ENCODE results near the gene WDPCP.
"Not testable (repeated sequence)": the region's sequence is repeated elsewhere in the genome, so short reads cannot be mapped to it uniquely, and the experiment has no call there.

WDPCP gene

DNA sequence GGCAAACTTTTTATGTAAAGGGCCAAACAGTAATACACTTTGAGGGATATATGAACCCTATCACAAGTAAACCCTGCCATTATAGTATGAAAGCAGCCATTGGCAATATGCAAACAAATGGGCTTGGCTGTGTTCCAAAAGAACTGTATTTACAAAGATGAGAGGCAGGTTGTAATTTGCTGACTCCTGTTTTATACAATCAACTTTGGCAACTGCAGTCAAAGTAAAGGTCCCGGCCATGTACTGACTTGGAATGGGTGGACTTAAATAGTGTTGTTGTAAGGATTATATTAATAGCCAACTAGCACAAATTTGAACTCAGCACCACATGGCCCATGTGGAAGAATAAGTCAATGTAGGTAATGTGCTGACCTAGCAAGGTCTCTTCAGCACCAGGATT, 223.4 kb downstream of the WDPCP start:
- no peak for DNase-seq (ENCODE audit: low spot score)

DNA sequence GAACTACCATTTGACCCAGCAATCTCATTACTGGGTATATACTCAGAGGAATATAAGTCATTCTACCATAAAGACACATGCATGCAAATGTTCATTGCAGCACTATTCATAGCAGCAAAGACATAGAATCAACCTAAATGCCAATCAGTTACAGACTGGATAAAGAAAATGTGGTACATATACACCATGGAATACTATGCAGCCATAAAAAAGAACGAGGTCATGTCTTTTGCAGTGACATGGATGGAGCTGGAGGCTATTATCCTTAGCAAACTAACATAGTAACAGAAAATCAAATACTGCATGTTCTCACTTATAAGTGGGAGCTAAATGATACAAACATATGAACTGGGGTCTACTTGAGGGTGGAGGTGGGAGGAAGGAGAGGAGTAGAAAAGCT, 230.6 kb downstream of the WDPCP start:
- DNase-seq (ENCODE audit: low spot score) = not testable (repeated sequence)

DNA sequence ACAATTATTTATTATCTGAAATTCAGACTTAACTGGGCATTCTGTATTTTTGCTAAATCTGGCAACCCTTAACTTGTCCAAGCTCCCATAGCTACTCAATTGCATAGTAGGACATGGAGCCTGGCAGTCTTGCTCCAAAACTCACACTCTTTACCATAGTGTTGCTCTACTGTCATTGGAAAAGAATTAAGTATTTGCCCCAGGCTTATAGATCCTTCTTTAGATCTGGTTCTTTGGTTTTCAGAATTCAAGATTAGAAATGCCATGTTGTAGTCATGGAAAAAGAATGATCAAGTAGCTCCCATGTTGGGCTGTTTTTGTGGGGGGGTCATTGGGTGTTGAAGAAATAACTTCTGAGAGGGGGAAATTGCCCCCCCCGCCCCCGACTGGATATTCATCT, 240.9 kb downstream of the WDPCP start:
- DNase-seq (ENCODE audit: low spot score) = no peak

DNA sequence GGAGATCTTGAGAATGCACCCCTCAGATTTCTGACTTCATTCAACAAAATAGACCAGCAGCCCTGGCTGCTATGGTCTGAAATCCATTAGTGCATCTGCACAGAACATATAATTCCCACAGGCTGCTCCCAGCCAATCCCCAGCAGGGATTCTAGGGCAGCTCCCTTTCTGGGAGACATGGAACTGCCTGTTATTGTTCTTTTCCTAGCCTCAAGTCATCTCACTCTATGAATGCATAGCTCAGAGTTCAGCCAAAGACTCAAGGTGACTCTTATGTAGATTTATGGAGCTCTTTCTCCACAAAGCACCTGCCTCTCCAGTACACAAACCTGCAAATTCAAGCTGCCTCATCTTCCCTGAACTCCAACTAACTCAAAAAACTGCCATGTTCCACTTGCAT, 241.9 kb downstream of the WDPCP start:
- DNase-seq (ENCODE audit: low spot score) = no peak

DNA sequence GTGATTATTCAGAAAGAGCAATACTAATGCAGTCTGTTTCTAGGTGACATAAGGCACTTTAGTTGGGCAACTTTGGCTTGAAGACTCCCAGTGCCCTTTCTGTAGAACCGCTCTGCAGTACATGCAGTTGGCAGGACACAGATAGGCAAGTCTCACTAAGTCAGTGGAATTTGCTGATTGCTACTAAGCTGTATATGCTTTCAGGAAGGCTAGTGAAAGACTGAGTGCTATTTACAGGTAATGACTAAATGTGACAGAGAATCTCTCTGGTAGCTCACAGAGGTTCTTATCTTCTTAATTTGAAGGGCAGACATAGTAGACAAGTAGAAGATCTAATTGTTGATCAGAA, 243.0 kb downstream of the WDPCP start:
- DNase-seq (ENCODE audit: low spot score) = no peak

DNA sequence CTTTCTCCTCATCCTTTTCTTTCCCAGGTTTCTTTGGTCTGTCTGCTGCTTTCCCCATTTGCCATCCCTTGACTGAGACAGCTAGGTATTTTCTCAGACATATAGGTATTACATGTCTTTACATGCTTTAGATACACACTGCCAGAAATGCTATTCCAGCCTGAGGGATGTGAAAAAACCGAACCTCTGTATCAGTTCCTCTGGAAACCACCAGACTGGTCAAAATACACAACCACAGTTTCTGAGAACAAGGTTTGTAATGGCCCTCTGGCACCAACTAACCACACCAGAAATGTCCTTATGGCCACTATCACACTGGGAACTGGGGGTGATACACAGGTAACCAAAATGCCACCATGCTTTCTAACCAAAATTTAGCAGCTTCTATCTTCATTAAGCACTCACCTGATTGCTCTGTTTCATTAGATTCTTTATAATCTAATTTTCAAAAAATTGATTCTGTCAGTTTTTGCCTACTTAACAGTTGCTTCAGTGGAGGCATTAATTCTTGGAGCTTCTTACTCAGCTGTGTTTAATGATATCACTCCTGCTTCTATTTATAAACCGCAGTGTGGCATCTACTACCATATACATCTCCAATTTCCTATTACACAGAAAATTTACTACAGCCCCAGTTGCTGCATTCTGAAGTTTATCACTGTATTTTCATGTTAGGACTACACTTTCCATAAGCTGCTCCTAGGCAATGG, 243.5 kb downstream of the WDPCP start:
- no peak for DNase-seq (ENCODE audit: low spot score)

DNA sequence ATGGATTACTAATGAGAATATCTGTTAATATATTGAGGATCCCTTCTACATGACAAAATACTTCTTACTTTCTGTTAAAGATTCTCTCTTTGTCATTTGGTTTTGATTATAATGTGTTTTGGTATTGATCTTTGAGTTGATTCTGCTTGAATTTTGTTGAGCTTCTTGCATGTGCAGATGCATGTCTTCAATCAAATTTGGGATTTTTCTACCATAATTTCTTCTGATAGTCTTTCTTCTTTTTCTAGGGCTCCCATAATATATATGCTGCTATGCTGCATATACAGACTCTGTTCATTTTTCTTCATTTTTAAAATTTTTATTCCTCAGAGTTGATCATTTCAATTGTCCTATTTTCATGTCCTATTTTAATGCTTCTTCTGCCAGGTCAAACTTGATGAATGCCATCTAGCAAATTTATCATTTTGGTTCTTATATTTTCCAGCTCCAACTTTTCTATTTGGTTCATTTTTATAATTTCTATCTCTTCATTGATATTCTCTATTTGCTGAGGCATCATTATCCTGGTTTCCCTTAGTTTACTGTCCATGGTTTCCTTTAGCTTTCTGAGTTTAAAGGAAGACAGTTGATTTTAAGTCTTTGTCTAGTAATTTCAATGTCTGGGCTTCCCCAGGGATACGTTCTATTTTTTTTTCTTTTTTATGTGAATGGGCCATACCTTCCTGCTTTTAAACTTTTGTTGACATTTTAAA, 244.7 kb downstream of the WDPCP start:
- no peak for DNase-seq (ENCODE audit: low spot score)

DNA sequence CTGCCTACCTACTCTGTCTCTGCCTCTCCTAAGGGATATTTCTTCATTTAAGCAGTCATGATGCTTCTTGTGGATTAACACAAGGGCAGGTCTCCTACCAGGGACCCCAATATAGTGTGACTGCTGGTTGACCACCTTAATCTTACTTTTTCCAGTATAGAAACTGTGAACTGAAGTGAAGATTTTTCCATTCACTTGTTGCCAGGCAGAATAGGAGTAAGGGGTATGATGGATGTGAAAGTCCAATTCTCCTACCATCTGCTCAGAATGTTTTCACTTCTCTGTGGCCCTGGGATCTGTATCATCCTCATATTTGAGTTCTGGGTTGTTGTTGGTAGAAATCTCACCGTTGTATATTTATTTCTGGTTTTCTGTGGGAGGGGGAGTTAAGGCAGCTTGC, 247.8 kb downstream of the WDPCP start:
- no peak for DNase-seq (ENCODE audit: low spot score)

DNA sequence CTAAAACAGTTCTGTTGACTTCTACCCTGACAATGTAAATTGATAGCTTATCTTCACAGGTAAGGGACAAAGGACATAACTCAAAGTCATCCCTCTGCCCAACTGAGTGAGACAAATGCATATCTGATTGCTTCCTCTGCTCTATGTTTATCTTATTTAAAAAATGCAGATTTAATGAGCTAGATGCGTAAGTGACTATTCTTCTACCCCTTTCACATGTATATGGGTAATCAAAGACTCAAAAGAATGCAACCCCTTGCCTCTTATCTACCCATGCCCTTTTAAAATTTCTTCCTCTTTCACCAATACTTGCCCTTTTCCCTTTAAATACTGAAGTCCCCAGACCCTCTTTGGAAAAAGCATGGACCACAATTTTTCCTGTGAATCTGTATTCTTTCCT, 253.4 kb downstream of the WDPCP start:
- DNase-seq (ENCODE audit: low spot score) = no peak

DNA sequence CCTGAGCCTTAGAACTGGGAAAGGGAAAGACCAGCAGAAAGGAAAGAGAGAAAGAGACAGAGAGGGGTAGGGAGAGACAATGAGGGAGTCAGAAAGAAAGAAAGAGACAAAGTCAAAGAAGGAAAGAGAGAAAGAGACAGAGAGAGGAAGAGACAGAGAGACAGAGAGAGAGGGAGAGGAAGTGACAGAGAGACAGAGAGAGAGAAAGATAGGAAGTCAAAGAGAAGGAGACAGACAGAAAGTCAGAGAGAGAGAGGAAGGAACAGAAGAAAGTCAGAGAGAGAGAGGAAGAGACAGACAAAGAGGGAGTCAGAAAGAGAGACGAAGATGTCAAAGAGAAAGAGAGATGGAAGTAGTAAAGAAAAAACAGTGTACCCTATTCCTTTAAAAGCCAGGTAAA, 261.8 kb downstream of the WDPCP start:
- no peak for DNase-seq (ENCODE audit: low spot score)

DNA sequence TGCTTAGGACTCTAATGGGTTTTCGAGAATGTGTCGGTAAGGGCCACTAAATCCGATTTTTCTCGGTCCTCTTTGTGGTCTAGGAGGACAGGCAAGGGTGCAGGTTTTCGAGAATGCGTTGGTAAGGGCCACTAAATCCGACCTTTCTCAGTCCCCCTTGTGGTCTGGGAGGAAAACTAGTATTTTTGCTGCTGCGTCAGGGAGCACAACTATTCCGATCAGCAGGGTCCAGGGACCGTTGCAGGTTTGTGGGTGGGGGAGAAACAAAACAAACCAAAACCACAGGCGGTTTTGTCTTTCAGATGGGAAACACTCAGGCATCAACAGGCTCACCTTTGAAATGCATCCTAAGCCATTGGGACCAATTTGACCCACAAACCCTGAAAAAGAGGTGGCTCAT, 264.6 kb downstream of the WDPCP start:
- not testable (repeated sequence) for DNase-seq (ENCODE audit: low spot score)

DNA sequence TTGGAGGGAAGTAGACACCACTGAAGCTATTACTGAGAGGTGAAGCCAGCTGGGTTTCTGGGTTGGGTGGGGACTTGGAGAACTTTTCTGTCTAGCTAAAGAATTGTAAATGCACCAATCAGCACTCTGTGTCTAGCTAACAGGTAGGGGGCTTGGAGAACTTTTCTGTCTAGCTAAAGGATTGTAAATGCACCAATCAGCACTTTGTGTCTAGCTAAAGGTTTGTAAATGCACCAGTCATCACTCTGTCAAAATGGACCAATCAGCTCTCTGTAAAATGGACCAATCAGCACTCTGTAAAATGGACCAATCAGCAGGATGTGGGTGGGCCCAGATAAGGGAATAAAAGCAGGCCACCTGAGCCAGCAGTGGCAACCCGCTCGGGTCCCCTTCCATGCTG, 266.3 kb downstream of the WDPCP start:
- DNase-seq (ENCODE audit: low spot score) = not testable (repeated sequence)

DNA sequence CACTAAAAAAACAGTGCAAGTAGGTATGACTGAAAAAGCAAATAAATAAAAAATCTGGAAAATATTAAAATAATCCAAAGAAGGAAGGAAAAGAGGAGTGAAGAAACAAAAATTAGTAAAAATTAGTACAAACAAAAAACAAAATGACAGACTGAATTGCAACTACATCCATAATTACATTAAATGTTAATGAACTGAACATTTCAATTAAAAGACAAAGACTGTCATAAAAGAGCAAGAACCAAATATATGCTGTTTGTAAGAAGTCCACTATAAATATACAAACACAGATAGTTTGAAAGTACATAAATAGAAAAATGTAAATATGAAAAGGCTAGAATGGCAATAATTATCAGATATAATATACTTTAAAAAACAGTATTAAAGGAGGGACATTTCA, 267.6 kb downstream of the WDPCP start:
- no peak for DNase-seq (ENCODE audit: low spot score)

DNA sequence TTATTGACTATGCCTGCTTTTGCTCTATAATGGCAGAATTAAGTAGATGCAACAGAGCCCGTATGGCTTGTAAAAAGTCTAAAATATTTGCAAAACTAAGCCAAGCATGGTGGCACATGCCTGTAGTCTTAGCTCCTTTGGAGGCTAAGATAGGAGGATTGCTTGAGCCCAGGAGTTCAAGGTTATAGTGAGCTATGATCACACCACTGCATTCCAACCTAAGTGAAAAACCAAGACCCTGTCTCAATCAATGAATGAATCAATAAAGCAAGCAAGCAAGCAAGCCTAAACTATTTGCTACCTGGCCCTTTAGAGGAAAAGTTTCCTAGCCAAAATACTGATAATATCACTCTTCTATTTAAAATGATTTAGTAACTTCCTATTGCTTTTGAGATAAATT, 277.7 kb downstream of the WDPCP start:
- no peak for DNase-seq (ENCODE audit: low spot score)

DNA sequence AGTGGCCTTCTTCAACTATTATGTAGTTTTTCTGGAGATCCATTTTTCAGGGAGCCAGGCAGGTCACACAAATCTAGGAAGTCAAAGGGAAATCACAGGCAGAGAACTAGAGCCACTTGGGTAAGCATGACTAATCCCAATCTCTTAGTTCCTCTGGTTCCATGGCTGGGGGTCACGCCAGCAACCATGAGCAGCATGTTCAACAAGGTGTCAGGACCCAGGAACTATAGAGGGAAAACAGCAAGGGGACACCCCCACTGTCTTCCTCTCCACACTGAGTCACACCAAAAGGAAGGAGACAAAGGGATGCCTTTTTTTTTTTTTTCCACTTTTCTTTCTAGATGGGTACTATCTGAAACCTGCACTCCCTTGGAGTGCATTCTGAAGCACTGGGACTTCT, 286.8 kb downstream of the WDPCP start:
- DNase-seq (ENCODE audit: low spot score) = no peak

DNA sequence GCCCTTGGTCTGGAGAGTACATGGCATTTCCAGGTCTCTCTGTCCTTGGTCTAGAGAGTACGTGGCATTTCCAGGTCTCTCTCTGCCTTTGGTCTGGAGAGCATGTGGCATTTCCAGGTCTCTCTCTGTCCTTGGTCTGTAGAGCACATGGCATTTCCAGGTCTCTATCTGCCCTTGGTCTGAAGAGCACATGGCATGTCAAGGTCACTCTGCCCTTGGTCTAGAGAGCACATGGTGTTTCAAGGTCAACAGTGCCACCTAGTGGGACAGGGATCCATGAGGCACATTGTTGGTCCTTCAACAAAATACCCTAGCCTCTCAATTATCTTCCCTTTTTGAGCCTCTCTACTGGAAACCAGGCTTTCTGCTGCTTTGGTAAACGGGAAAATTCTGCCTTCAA, 287.4 kb downstream of the WDPCP start:
- DNase-seq (ENCODE audit: low spot score) = no peak

DNA sequence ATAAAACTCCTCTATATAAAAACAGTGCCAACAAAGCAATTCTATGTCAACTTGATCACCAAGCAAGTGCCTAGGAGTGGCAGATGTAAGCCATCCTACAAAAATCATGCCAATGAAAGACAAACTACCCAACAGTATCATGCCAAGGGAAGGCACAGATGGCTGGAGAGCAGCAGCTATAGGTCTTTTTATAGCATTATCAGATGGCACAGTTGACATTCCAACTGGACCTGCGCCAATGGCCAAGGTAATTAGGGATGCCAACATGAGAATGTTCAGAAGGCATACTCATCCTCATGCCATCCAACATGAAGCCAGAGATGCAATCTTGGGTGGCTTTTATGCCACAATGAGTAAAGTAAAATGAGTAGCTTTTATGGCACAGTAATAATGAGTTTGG, 300.3 kb downstream of the WDPCP start:
- no peak for DNase-seq (ENCODE audit: low spot score)

DNA sequence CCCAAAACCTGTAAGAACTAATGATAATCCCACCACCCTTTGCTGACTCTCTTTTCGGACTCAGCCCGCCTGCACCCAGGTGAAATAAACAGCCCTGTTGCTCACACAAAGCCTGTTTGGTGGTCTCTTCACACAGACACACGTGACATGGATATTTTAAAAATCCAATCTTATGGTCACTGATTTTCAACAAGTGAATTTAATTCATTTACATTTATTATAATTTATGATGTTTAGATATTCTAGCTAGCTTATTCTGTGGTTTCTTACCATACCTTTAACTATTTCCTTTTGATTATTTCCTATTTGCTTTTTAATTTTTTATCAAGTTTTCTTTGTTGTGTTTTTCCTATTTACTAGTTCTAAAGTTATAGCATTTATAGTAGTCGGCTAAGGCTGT, 301.8 kb downstream of the WDPCP start:
- not testable (repeated sequence) for DNase-seq (ENCODE audit: low spot score)

DNA sequence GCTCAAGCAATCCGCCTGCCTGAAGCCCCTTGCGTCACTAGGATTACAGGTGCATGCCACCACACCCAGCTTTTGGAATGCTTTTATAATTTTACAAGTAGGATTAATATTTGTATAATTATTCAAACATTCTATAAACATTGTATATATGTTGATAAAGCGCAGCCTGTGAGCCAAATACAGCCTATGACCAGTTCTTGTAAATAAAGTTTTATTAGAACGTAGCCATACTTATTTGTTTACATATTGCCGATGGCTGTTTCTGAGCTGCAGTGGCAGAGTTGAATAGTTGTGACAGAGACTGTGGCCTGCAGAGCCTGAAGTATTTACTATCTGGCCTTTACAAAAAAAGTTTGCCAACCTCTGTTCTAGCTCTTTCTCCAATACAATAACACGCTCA, 305.0 kb downstream of the WDPCP start:
- no peak for DNase-seq (ENCODE audit: low spot score)

DNA sequence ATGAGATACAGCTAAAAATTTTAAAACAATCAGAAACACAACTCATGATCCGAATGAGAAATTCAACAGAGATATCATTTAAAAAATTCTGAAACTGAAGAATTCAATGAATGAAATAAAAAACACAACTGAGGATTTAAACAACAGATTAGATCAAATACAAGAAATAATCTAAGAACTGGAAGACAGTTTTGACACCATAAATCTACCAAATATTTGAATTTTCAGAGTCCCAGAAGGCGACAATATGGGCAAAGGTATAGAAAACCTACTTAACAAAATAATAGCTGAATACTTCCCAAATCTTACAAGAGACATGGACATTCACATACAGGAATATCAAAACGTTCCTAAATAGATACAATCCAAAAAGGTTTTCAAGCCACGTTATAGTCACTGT, 315.7 kb downstream of the WDPCP start:
- DNase-seq (ENCODE audit: low spot score) = no peak

DNA sequence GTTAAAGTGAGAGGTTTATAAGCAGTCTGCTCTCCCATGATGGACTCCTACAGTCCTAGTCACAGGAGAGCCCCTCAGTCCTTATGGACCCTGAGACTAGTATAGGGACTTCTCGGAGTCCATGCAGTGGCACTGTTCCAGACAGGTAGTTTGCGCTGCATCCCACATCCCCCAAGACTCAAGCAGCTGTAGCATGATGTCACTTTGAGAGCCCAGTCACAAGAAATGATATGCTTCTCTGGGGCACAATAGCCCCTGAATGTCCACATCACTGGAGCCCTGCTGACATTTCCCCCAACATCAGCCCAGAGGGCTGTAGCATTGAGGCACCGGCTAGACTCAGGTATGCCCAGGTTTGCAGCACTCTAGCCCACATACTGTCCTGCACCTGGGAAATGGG, 317.6 kb downstream of the WDPCP start:
- no peak for DNase-seq (ENCODE audit: low spot score)

DNA sequence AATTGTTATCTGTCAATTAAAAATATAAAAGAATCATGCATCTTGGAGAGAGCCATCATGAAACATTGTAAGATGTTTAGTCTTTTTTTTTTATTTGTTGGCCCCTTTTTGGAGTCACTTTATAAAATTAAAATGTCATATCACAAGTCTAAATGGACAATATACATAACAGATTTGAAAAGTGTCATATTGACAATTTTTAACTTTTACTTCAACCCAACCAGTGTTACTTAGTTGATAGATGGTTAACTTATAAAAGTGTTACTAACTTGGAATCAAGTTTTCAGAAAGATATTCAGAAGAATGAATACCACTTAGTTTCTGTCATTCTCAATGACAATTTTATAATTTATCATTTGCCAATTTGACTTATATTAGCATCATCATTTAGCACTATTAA, 319.3 kb downstream of the WDPCP start:
- no peak for DNase-seq (ENCODE audit: low spot score)

DNA sequence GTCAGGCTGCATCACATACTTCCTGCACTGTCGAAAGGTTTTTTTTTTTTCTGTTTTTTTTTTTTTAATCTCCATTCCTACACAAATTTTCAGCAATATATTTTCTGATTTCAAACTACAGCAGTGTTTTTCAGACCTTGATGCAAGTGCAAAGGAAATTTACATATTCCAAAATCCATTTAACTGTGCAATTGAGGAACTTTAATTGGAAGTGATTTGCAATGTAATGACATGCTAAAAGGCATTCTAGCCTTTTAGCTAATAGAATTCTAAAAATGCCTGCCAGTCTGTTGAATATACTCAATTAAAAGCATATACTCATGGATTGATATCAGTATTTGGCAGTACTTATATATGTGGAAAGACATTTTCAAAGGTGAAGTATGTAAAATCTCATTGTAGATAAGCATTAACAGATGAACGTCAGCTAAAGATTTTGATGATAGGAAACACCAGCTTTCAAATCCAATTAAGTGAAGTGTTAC, 327.1 kb downstream of the WDPCP start:
- DNase-seq (ENCODE audit: low spot score) = no peak

DNA sequence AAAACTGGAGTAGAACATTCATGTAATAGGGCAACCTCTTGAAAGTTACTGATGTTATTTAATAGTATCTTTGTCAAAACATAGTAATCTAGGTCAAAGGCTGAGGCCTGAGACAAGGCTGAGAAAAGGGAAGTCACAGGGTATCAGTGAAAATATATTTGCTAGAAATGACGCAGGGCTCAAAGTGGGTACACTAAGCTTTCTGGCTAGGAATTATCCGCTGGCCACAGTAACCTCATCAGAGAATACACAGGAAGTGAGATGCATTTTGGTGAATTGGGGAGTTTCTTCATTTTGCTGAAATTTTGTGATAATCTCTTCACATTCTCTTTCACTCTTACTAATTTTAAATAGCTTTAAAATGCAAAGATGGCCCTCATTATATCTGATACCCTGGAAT, 330.8 kb downstream of the WDPCP start:
- no peak for DNase-seq (ENCODE audit: low spot score)
